HG03457 (cell line): ENCODE data around the gene IFT25.
A peak's percentile ranks its signal among the peaks of the same experiment; 100 is the strongest.
"Not testable (repeated sequence)": the region's sequence is repeated elsewhere in the genome, so short reads cannot be mapped to it uniquely, and the experiment has no call there.

Experiments
- ATAC-seq: cut with Tn5 transposase; IDR thresholded peaks from one replicate; pipeline ENCODE4 v1.9.1; 2021; ENCODE audit warnings: moderate number of reproducible peaks; ENCODE audit not compliant: unreplicated experiment

The IFT25 gene

GRCh38 chr1:53890522-53890941 lies 55.0 kb downstream of the IFT25 start:
- no peak for ATAC-seq

- peak; percentile 78 for ATAC-seq
Measured at GRCh38 chr1:53889304-53890298, 55.9 kb downstream of the IFT25 start, which contains the start of gene YIPF1. YIPF1 (minus strand) TSS chr1:53889797; CDS start chr1:53888937, 860 bp downstream.

- no peak for ATAC-seq
Measured at GRCh38 chr1:53888681-53889080, 56.8 kb downstream of the IFT25 start.

- ATAC-seq, result not testable (repeated sequence)
Measured at GRCh38 chr1:53883600-53883999, 61.9 kb downstream of the IFT25 start.

- ATAC-seq, result not testable (repeated sequence)
Measured at GRCh38 chr1:53881853-53882252, 63.6 kb downstream of the IFT25 start.

GRCh38 chr1:53878492-53879105 lies 66.9 kb downstream of the IFT25 start:
- no peak for ATAC-seq

- not testable (repeated sequence) for ATAC-seq
Measured at GRCh38 chr1:53875150-53875549, 70.3 kb downstream of the IFT25 start.

GRCh38 chr1:53871773-53872484 lies 73.6 kb downstream of the IFT25 start:
- ATAC-seq, result no peak
